Activated CD8-positive, alpha-beta T cell treated with anti-CD3 and anti-CD28 coated beads for 36 hours (primary cell): ENCODE results near the gene C19orf12. TPM values are rescaled to one million over a fixed set of nuclear protein-coding genes. Genes with fewer than 3 reads are reported as not detected.
A peak's percentile ranks its signal among the peaks of the same experiment; 100 is the strongest.

ENCODE experiments used
- ATAC-seq: fragments of 200-7000 bp; cut with Tn5 transposase; one replicate; pipeline ENCODE4 v1.10.0; 2021; ENCODE audit warnings: mild to moderate bottlenecking, moderate library complexity
- CTCF ChIA-PET: fragments of 350-600 bp; sonication (Branson Sonifier 250); formaldehyde crosslinking; loops from one replicate; lab custom pipeline; 2021; ENCODE audit warnings: antibody characterized with exemption; lab: Charles Lee
- POLR2A ChIA-PET: fragments of 350-600 bp; sonication (Branson Sonifier 250); formaldehyde crosslinking; loops from one replicate; lab custom pipeline; 2021; ENCODE audit warnings: antibody characterized with exemption; lab: Charles Lee
- DNase-seq: peaks from one replicate; pipeline ENCODE4 v3.0.0-alpha.2; 2020
- H3K27ac Mint-ChIP-seq: one replicate; pipeline ENCODE4 v1.8.0; 2021; ENCODE audit warnings: mild to moderate bottlenecking, mixed read lengths
- H3K27me3 Mint-ChIP-seq: one replicate; pipeline ENCODE4 v1.8.0; 2021; ENCODE audit warnings: mixed read lengths
- H3K36me3 Mint-ChIP-seq: one replicate; pipeline ENCODE4 v1.8.0; 2021; ENCODE audit warnings: low read depth, mixed read lengths
- H3K4me1 Mint-ChIP-seq: one replicate; pipeline ENCODE4 v1.8.0; 2021; ENCODE audit warnings: low read depth, mixed read lengths
- H3K4me3 Mint-ChIP-seq: one replicate; pipeline ENCODE4 v1.8.0; 2021; ENCODE audit warnings: mild to moderate bottlenecking, moderate library complexity, mixed read lengths
- H3K9me3 Mint-ChIP-seq: one replicate; pipeline ENCODE4 v1.8.0; 2021; ENCODE audit warnings: mixed read lengths
- intact Hi-C: fragments of 100-400 bp; cut with micrococcal nuclease; formaldehyde crosslinking; loops from one replicate; pipeline ENCODE4 v1.10.0; 2022
- total RNA-seq, 2 experiments: library from RNA; stranded (reverse); gene quantifications; one replicate each; pipeline ENCODE4 v1.2.3, GENCODE V29; 2021
- TF ChIP-seq, protein P1 (sequence below): fragments of 200-600 bp; IDR thresholded peaks from one replicate; pipeline ENCODE4 v1.8.0; 2022; ENCODE audit warnings: antibody characterized with exemption, mild to moderate bottlenecking

The C19orf12 gene
- total RNA-seq, 2 experiments from 2014 or later = 33.3 to 36.6 TPM

DNA sequence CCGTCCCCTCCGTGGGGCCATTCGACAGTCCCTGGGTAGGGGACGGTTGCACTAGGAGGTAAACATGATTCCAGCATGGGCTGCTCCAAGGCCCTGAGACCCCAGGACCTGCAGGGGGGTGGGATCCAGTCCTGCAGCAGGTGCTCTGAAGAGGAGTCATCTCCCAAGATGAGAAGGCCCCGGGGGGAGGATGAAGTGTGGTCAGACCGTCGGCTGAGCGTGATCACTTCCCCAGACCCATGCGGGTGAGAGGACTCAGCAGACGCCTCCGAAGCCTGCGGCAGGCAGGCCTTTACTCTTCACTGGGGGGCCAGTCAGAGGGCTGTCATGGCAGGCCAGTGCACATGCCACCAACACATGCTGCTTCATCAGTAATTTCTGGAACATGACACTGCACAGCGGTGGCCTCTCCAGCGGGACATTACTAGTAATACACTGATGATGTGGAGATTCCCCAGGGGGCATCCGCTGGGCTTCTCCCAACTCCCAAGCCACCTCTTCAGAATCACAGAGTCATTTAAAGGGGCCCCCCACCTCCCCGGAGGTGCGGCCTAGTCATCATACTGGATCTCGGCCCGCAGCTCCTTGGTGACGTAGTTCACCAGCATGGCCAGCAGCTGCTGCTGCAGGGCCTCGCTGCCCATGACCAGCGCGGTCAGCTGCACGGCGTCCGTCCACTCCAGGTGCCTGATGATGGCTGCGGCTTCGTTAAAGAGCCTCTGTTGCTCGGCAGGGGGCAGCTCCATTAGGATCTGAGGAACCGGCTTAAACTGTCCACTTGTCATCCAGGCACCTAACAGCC is 12.7 kb downstream of the C19orf12 start:
- Mint-ChIP-seq H3K9me3 (no peaks in the 10 kb centered on the region), H3K4me1 (peaks cover 38% of the 10 kb centered on the region), H3K27ac (no peak overlapping the region), H3K4me3 (no peak overlapping the region), H3K36me3 (peaks cover 35% of the 10 kb centered on the region), H3K27me3 (no peaks in the 10 kb centered on the region)
- ChIA-PET CTCF (interaction anchor here (0.7 to 20.7 kb wide), 3 partner anchors 10 to 92 kb away, joined by 4 to 300 read pairs (median 38); no protein-coding TSS in a partner anchor), POLR2A (interaction anchor here (0.9 to 5.6 kb wide), 2 partner anchors 9 to 13 kb away, joined by 3 to 49 read pairs; partner anchors contain the start of gene C19orf12)
- DNase-seq (no peak), ATAC-seq (no peak)
- TF ChIP-seq, protein P1, sequence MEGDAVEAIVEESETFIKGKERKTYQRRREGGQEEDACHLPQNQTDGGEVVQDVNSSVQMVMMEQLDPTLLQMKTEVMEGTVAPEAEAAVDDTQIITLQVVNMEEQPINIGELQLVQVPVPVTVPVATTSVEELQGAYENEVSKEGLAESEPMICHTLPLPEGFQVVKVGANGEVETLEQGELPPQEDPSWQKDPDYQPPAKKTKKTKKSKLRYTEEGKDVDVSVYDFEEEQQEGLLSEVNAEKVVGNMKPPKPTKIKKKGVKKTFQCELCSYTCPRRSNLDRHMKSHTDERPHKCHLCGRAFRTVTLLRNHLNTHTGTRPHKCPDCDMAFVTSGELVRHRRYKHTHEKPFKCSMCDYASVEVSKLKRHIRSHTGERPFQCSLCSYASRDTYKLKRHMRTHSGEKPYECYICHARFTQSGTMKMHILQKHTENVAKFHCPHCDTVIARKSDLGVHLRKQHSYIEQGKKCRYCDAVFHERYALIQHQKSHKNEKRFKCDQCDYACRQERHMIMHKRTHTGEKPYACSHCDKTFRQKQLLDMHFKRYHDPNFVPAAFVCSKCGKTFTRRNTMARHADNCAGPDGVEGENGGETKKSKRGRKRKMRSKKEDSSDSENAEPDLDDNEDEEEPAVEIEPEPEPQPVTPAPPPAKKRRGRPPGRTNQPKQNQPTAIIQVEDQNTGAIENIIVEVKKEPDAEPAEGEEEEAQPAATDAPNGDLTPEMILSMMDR = no peak
- intact Hi-C loops = no loop called here

DNA sequence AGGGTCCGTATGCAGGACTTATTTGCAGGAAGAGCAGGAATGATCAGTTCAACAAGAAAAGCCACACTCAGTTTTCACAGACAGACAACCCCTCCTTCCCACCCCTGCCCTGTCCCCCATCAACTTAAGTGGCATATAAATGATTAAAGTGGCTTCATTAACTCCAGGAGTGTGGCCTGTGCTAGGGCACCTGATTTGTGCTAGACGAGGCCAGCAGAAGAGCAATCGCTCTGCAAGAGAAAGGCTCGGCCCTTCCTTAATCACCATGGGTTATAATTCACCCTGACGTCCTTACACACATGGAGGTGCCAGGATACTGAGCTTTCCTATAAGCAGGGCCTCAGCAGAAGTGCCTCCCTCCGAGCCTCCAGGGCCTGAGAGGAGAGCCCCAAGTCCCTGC is 14.6 kb downstream of the C19orf12 start:
- Mint-ChIP-seq H3K27me3 (no peaks in the 10 kb centered on the region), H3K4me1 (peaks cover 21% of the 10 kb centered on the region), H3K9me3 (no peaks in the 10 kb centered on the region), H3K27ac (peak overlapping the region; percentile 52), H3K4me3 (no peak overlapping the region), H3K36me3 (peaks cover 17% of the 10 kb centered on the region)
- ATAC-seq (no peak), DNase-seq (no peak)
- POLR2A ChIA-PET = interaction anchor here (0.9 to 1.4 kb wide), 6 partner anchors 13 to 173 kb away, joined by 3 to 5 read pairs (median 3); no protein-coding TSS in a partner anchor
- intact Hi-C loops = no loop called here
- TF ChIP-seq, protein P1 = no peak
- CTCF ChIA-PET = interaction anchor here (0.7 to 3.5 kb wide), 3 partner anchors 9 to 31 kb away, joined by 3 to 28 read pairs (median 3); no protein-coding TSS in a partner anchor

DNA sequence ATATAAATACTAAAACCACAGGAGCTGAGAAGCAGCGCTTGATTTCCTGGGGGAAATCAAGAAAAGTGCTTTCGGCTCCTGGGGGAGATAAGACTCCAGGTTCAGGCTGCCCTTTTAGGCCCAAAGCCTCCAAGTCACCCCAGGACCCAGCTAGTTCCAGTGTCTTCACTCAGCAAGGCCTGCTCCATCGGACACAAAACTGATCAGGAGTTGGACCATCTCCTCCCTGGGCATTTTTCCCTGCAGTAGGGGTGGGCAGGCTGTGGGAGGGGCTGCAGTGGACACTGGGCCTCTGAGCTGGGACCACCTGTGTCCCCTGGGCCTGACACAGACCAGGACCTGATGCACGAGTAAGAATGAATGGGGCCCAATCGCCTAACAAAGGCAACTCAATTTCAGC is 15.2 kb downstream of the C19orf12 start:
- Mint-ChIP-seq H3K4me1 (peaks cover 16% of the 10 kb centered on the region), H3K4me3 (no peak overlapping the region), H3K27ac (no peak overlapping the region), H3K27me3 (no peaks in the 10 kb centered on the region), H3K36me3 (peaks cover 17% of the 10 kb centered on the region), H3K9me3 (no peaks in the 10 kb centered on the region)
- ChIA-PET POLR2A (interaction anchor here (1.3 to 1.4 kb wide), 3 partner anchors 13 to 38 kb away, joined by 3 to 4 read pairs (median 3); no protein-coding TSS in a partner anchor), CTCF (interaction anchor here (0.7 to 3.5 kb wide), 3 partner anchors 17 to 31 kb away, joined by 3 to 28 read pairs (median 3); no protein-coding TSS in a partner anchor)
- DNase-seq (no peak), ATAC-seq (no peak)
- TF ChIP-seq, protein P1 = no peak
- intact Hi-C loops = no loop called here

DNA sequence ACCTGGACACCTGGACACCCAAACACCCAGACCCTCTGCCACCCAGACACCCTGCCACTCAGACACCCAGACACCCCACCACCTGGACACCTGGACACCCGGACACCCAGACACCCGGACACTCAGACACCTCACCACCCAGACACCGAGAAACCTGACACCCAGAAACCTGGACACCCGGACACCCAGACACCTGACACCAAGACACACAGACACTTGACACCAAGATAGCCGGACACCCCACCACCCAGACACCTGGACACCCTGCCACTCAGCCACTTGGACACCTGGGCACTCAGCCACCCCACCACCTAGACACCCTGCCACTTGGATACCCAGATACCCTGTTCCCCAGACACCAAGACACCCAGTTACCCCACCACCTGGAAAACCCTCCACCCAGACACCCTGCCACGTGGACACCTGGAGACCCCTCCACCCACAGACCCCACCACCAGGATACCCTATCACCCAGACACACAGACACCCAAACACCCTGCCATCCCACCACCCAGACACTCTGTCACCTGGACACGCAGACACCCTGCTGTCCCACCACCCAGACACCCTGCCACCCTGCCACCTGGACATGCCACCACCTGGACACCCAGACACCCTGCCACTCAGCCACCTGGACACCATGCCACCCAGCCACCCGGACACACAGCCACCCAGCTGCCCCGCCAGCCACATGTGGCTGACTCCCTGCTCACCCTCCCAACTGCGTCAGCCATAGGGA is 17.4 kb downstream of the C19orf12 start:
- ATAC-seq (no peak), DNase-seq (no peak)
- H3K27ac Mint-ChIP-seq = peak overlapping the region; percentile 71
- H3K4me3 Mint-ChIP-seq = no peak overlapping the region
- intact Hi-C loops = no loop called here
- H3K4me1 Mint-ChIP-seq = peaks cover 12% of the 10 kb centered on the region
- ChIA-PET POLR2A (interaction anchor here (0.7 kb wide), 1 partner anchor 91 kb away, joined by 3 read pairs; the partner anchor contains the start of gene POP4), CTCF (interaction anchor here (1.0 to 3.5 kb wide), 2 partner anchors 16 to 19 kb away, joined by 3 to 28 read pairs; no protein-coding TSS in a partner anchor)
- H3K36me3 Mint-ChIP-seq = peaks cover 3% of the 10 kb centered on the region
- TF ChIP-seq, protein P1 = no peak
- no peaks in the 10 kb centered on the region for H3K9me3 Mint-ChIP-seq
- no peaks in the 10 kb centered on the region for H3K27me3 Mint-ChIP-seq
